GM12873 (cell line): ENCODE data around the gene MOB2.

Experiments
- CTCF ChIP-seq: IDR thresholded peaks from 2 replicates; pipeline ENCODE4 v1.5.1; 2012; ENCODE audit warnings: low read depth, mild to moderate bottlenecking, moderate library complexity, low read length, control low read depth; ENCODE audit not compliant: insufficient read depth; ENCODE audit errors: missing control alignments

Gene MOB2

GRCh38 chr11:1530686-1531448, 44.3 kb upstream of the MOB2 start:
- no peak for TF ChIP-seq CTCF

- TF ChIP-seq CTCF = no peak
These were observed 43.2 kb upstream of the MOB2 start for GRCh38 chr11:1529774-1530173.

GRCh38 chr11:1529286-1529685, 42.7 kb upstream of the MOB2 start:
- no peak for TF ChIP-seq CTCF

- no peak for TF ChIP-seq CTCF
These were observed 42.1 kb upstream of the MOB2 start for GRCh38 chr11:1528710-1529109.

GRCh38 chr11:1526785-1527184, 40.2 kb upstream of the MOB2 start:
- TF ChIP-seq CTCF = no peak

GRCh38 chr11:1523779-1524178, 37.2 kb upstream of the MOB2 start:
- TF ChIP-seq CTCF = no peak

GRCh38 chr11:1523077-1523476, 36.5 kb upstream of the MOB2 start:
- TF ChIP-seq CTCF = no peak
